ENCODE results near the gene MYH14.

MYH14 gene

GRCh38 chr19:50264483-50265186 is 61.2 kb downstream of the MYH14 start:
- no peaks in the 10 kb centered on the region for H3K27me3 ChIP-seq (replicated peaks; ENCODE audit: control insufficient read depth, insufficient read depth, low read length)
- no peak for DNase-seq (ENCODE audit: low read depth)
- no peak overlapping the region for H3K9ac ChIP-seq (ENCODE audit: low read length)
- no peaks in the 10 kb centered on the region for H3K4me1 ChIP-seq (ENCODE audit: control insufficient read depth, insufficient read depth, low read length)
- no peaks in the 10 kb centered on the region for H3K9me3 ChIP-seq (ENCODE audit: control insufficient read depth, low read length)
- no peaks in the 10 kb centered on the region for H3K36me3 ChIP-seq (ENCODE audit: control insufficient read depth, insufficient read depth, low read length, severe bottlenecking)
- H3K4me3 ChIP-seq (ENCODE audit: low read length): no peak overlapping the region

GRCh38 chr19:50266041-50266440 is 62.6 kb downstream of the MYH14 start:
- Histone ChIP-seq H3K4me1 (ENCODE audit: control insufficient read depth, insufficient read depth, low read length) (no peaks in the 10 kb centered on the region), H3K27me3 (replicated peaks; ENCODE audit: control insufficient read depth, insufficient read depth, low read length) (no peaks in the 10 kb centered on the region), H3K4me3 (ENCODE audit: low read length) (no peak overlapping the region), H3K36me3 (ENCODE audit: control insufficient read depth, insufficient read depth, low read length, severe bottlenecking) (no peaks in the 10 kb centered on the region), H3K9me3 (ENCODE audit: control insufficient read depth, low read length) (no peaks in the 10 kb centered on the region), H3K9ac (ENCODE audit: low read length) (no peak overlapping the region)
- DNase-seq (ENCODE audit: low read depth): no peak

- no peaks in the 10 kb centered on the region for H3K9me3 ChIP-seq (ENCODE audit: control insufficient read depth, low read length)
- H3K9ac ChIP-seq (ENCODE audit: low read length): no peak overlapping the region
- DNase-seq (ENCODE audit: low read depth): no peak
- H3K36me3 ChIP-seq (ENCODE audit: control insufficient read depth, insufficient read depth, low read length, severe bottlenecking): no peaks in the 10 kb centered on the region
- peaks cover 5% of the 10 kb centered on the region for H3K27me3 ChIP-seq (replicated peaks; ENCODE audit: control insufficient read depth, insufficient read depth, low read length)
- H3K4me1 ChIP-seq (ENCODE audit: control insufficient read depth, insufficient read depth, low read length): no peaks in the 10 kb centered on the region
- no peak overlapping the region for H3K4me3 ChIP-seq (ENCODE audit: low read length)
Observed at GRCh38 chr19:50266896-50267295, 63.5 kb downstream of the MYH14 start.

- Histone ChIP-seq H3K36me3 (ENCODE audit: control insufficient read depth, insufficient read depth, low read length, severe bottlenecking) (no peaks in the 10 kb centered on the region), H3K27me3 (replicated peaks; ENCODE audit: control insufficient read depth, insufficient read depth, low read length) (peaks cover 8% of the 10 kb centered on the region), H3K9me3 (ENCODE audit: control insufficient read depth, low read length) (no peaks in the 10 kb centered on the region), H3K9ac (ENCODE audit: low read length) (no peak overlapping the region), H3K4me1 (ENCODE audit: control insufficient read depth, insufficient read depth, low read length) (no peaks in the 10 kb centered on the region), H3K4me3 (ENCODE audit: low read length) (no peak overlapping the region)
- DNase-seq (ENCODE audit: low read depth): no peak
Observed at GRCh38 chr19:50268041-50268440, 64.6 kb downstream of the MYH14 start.

- H3K9me3 ChIP-seq (ENCODE audit: control insufficient read depth, low read length): no peaks in the 10 kb centered on the region
- H3K27me3 ChIP-seq (replicated peaks; ENCODE audit: control insufficient read depth, insufficient read depth, low read length): peaks cover 8% of the 10 kb centered on the region
- H3K4me1 ChIP-seq (ENCODE audit: control insufficient read depth, insufficient read depth, low read length): no peaks in the 10 kb centered on the region
- no peak for DNase-seq (ENCODE audit: low read depth)
- H3K36me3 ChIP-seq (ENCODE audit: control insufficient read depth, insufficient read depth, low read length, severe bottlenecking): no peaks in the 10 kb centered on the region
- no peak overlapping the region for H3K9ac ChIP-seq (ENCODE audit: low read length)
- no peak overlapping the region for H3K4me3 ChIP-seq (ENCODE audit: low read length)
Observed at GRCh38 chr19:50268501-50268900, 65.1 kb downstream of the MYH14 start.

- no peaks in the 10 kb centered on the region for H3K9me3 ChIP-seq (ENCODE audit: control insufficient read depth, low read length)
- no peak overlapping the region for H3K4me3 ChIP-seq (ENCODE audit: low read length)
- no peak for DNase-seq (ENCODE audit: low read depth)
- no peak overlapping the region for H3K9ac ChIP-seq (ENCODE audit: low read length)
- no peaks in the 10 kb centered on the region for H3K4me1 ChIP-seq (ENCODE audit: control insufficient read depth, insufficient read depth, low read length)
- peaks cover 8% of the 10 kb centered on the region for H3K27me3 ChIP-seq (replicated peaks; ENCODE audit: control insufficient read depth, insufficient read depth, low read length)
- no peaks in the 10 kb centered on the region for H3K36me3 ChIP-seq (ENCODE audit: control insufficient read depth, insufficient read depth, low read length, severe bottlenecking)
Observed at GRCh38 chr19:50269653-50270052, 66.2 kb downstream of the MYH14 start.

- Histone ChIP-seq H3K36me3 (ENCODE audit: control insufficient read depth, insufficient read depth, low read length, severe bottlenecking) (no peaks in the 10 kb centered on the region), H3K4me3 (ENCODE audit: low read length) (no peak overlapping the region), H3K4me1 (ENCODE audit: control insufficient read depth, insufficient read depth, low read length) (no peaks in the 10 kb centered on the region), H3K27me3 (replicated peaks; ENCODE audit: control insufficient read depth, insufficient read depth, low read length) (peaks cover 17% of the 10 kb centered on the region), H3K9me3 (ENCODE audit: control insufficient read depth, low read length) (no peaks in the 10 kb centered on the region), H3K9ac (ENCODE audit: low read length) (no peak overlapping the region)
- DNase-seq (ENCODE audit: low read depth): no peak
Observed at GRCh38 chr19:50272263-50272897, 69.0 kb downstream of the MYH14 start.

- Histone ChIP-seq H3K27me3 (replicated peaks; ENCODE audit: control insufficient read depth, insufficient read depth, low read length) (peaks cover 17% of the 10 kb centered on the region), H3K9ac (ENCODE audit: low read length) (no peak overlapping the region), H3K9me3 (ENCODE audit: control insufficient read depth, low read length) (no peaks in the 10 kb centered on the region), H3K4me3 (ENCODE audit: low read length) (no peak overlapping the region), H3K36me3 (ENCODE audit: control insufficient read depth, insufficient read depth, low read length, severe bottlenecking) (no peaks in the 10 kb centered on the region), H3K4me1 (ENCODE audit: control insufficient read depth, insufficient read depth, low read length) (no peaks in the 10 kb centered on the region)
- DNase-seq (ENCODE audit: low read depth): no peak
Observed at GRCh38 chr19:50273821-50274220, 70.4 kb downstream of the MYH14 start.

GRCh38 chr19:50275577-50276368 is 72.4 kb downstream of the MYH14 start:
- H3K27me3 ChIP-seq (replicated peaks; ENCODE audit: control insufficient read depth, insufficient read depth, low read length): peaks cover 22% of the 10 kb centered on the region
- H3K36me3 ChIP-seq (ENCODE audit: control insufficient read depth, insufficient read depth, low read length, severe bottlenecking): no peaks in the 10 kb centered on the region
- no peak overlapping the region for H3K4me3 ChIP-seq (ENCODE audit: low read length)
- H3K9ac ChIP-seq (ENCODE audit: low read length): no peak overlapping the region
- no peaks in the 10 kb centered on the region for H3K9me3 ChIP-seq (ENCODE audit: control insufficient read depth, low read length)
- no peaks in the 10 kb centered on the region for H3K4me1 ChIP-seq (ENCODE audit: control insufficient read depth, insufficient read depth, low read length)
- no peak for DNase-seq (ENCODE audit: low read depth)

- Histone ChIP-seq H3K9ac (ENCODE audit: low read length) (no peak overlapping the region), H3K4me3 (ENCODE audit: low read length) (no peak overlapping the region), H3K4me1 (ENCODE audit: control insufficient read depth, insufficient read depth, low read length) (no peaks in the 10 kb centered on the region), H3K9me3 (ENCODE audit: control insufficient read depth, low read length) (no peaks in the 10 kb centered on the region), H3K27me3 (replicated peaks; ENCODE audit: control insufficient read depth, insufficient read depth, low read length) (peaks cover 21% of the 10 kb centered on the region), H3K36me3 (ENCODE audit: control insufficient read depth, insufficient read depth, low read length, severe bottlenecking) (no peaks in the 10 kb centered on the region)
- no peak for DNase-seq (ENCODE audit: low read depth)
Observed at GRCh38 chr19:50276370-50277063, 73.1 kb downstream of the MYH14 start.

All from adipocyte (in vitro differentiated cells).